A549 treated with RU486 at 1 μM for 4 hours (cell line): ENCODE data around the gene GCSH. TPM values are rescaled to one million over a fixed set of nuclear protein-coding genes. Genes with fewer than 3 reads are reported as not detected.

Experiments used
- total RNA-seq: library from RNA; stranded (reverse); fragments of 200-300 nt; extraction: Qiagen RNA extraction; gene quantifications from 5 replicates; pipeline ENCODE4 v1.2.3, GENCODE V29; 2022; ENCODE audit warnings: low read depth

The GCSH gene
- total RNA-seq = 26.0 to 72.2 TPM (median 62.9 TPM) in 5 replicates

GRCh38 chr16:81095953-81096714 lies at the start of gene GCSH:
Gene GCSH (minus strand): TSS chr16:81096395. CDS start chr16:81096278, 117 bp downstream.

DNA sequence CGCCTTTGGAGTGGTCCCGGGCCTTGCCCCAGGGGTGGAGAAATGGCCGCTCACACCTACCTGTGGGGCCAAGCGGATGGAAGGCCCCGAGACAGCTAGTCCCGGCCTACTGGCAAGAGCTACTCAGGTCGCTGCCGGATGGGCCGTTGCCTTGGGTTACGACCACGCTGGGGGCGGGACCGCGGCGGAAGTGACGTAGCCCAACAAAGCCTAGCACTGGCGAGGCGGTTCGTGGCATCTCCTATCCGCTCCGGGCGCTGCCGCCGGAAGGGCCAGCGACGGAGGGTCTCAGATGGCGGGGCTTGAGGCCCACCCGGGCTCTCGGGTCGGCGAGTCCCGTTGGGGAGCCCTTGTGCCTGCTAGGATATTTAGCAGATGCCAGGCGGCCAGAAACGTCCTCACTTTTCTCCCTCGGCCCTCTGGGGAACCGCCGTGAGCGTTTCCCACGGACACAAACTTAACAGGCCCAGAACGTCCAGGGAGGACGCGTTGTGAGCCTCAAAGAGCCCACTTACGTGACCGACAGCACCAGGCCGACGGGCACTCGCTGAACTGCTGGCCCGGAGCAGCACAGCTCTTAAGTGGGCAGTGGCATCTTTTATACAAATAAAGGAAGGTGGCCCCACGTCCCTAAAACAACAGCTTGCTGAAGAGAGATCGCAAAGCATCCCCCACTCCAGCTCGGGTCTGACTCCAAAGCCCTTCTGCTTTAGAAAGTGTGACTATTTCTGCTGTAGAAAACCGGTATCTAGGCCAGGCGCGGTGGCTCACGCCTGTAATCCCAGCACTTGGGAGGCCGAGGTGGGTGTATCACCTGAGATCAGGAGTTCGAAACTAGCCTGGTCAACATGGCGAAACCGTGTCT lies 18.9 kb downstream of the GCSH start, which contains the start of gene C16orf46:
Gene C16orf46, minus strand, starts transcription at position 163 of the 865 bp plus-strand sequence. CDS start 13,283 bp downstream, outside the sequence.

GRCh38 chr16:81035398-81035974 lies 60.7 kb downstream of the GCSH start, which contains the start of gene ATMIN:
Gene ATMIN (plus strand): TSS chr16:81035842. CDS start chr16:81035871, 29 bp downstream.

Other genes starting within 250 kb of the GCSH start
- gene CMC2, start 89.5 kb downstream of the GCSH start, total RNA-seq = 121 to 140 TPM (median 129 TPM) in 5 replicates
- 65.0 to 120 TPM (median 76.0 TPM) in 5 replicates for gene CENPN, start 89.2 kb downstream of the GCSH start, total RNA-seq
- gene ATMIN, start 60.6 kb downstream of the GCSH start, total RNA-seq = 27.5 to 32.8 TPM (median 31.6 TPM) in 5 replicates
- gene C16orf46, start 19.2 kb downstream of the GCSH start, total RNA-seq = 0.62 to 1.5 TPM (median 0.92 TPM) in 5 replicates
- 0.85 to 1.5 TPM (median 0.98 TPM) in 5 replicates for gene BCO1, start 142.3 kb upstream of the GCSH start, total RNA-seq
- 2.3 to 3.0 TPM (median 2.6 TPM) in 5 replicates for gene GAN, start 218.6 kb upstream of the GCSH start, total RNA-seq